ENCODE data around the gene TOP2B.

- TF ChIP-seq, protein P1, sequence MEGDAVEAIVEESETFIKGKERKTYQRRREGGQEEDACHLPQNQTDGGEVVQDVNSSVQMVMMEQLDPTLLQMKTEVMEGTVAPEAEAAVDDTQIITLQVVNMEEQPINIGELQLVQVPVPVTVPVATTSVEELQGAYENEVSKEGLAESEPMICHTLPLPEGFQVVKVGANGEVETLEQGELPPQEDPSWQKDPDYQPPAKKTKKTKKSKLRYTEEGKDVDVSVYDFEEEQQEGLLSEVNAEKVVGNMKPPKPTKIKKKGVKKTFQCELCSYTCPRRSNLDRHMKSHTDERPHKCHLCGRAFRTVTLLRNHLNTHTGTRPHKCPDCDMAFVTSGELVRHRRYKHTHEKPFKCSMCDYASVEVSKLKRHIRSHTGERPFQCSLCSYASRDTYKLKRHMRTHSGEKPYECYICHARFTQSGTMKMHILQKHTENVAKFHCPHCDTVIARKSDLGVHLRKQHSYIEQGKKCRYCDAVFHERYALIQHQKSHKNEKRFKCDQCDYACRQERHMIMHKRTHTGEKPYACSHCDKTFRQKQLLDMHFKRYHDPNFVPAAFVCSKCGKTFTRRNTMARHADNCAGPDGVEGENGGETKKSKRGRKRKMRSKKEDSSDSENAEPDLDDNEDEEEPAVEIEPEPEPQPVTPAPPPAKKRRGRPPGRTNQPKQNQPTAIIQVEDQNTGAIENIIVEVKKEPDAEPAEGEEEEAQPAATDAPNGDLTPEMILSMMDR (IDR thresholded peaks at IDR 0.05) = no peak
- TF ChIP-seq POLR2A (IDR thresholded peaks at IDR 0.05; ENCODE audit: low read depth) (no peak), POLR2AphosphoS5 (IDR thresholded peaks at IDR 0.05) (no peak)
Measured at GRCh38 chr3:25566358-25566920, 98.3 kb downstream of the TOP2B start.

Data from esophagus muscularis mucosa (tissue), 3 donors.